CD4-positive, alpha-beta T cell treated with Interleukin-6 for 4 hours (primary cell): ENCODE data around the gene TUBB3.
"Not testable (repeated sequence)": the region's sequence is repeated elsewhere in the genome, so short reads cannot be mapped to it uniquely, and the experiment has no call there.

Source experiments
- DNase-seq: peaks from one replicate; pipeline ENCODE4 v3.0.0-alpha.2; 2020; ENCODE audit warnings: mixed read lengths

Gene TUBB3

GRCh38 chr16:89918453-89919347 is 4.4 kb upstream of the TUBB3 start, which contains the start of gene MC1R:
Gene MC1R, plus strand, starts transcription at chr16:89918862. Its CDS starts 397 bp downstream, at chr16:89919259.
- DNase-seq = peak; percentile 29

- no peak for DNase-seq
Measured at GRCh38 chr16:89919535-89920406, 3.4 kb upstream of the TUBB3 start.

- no peak for DNase-seq
Measured at GRCh38 chr16:89920723-89921122, 2.4 kb upstream of the TUBB3 start.

GRCh38 chr16:89921131-89921701 is 1.9 kb upstream of the TUBB3 start:
- DNase-seq = no peak

- DNase-seq = no peak
Measured at GRCh38 chr16:89921702-89922476, 1.3 kb upstream of the TUBB3 start.

GRCh38 chr16:89922477-89922883 is 662 bp upstream of the TUBB3 start:
- DNase-seq = no peak

- DNase-seq = no peak
Measured at GRCh38 chr16:89923640-89924296, 626 bp downstream of the TUBB3 start.

- peak; percentile 27 for DNase-seq
Measured at GRCh38 chr16:89924297-89924924, 1.3 kb downstream of the TUBB3 start.

GRCh38 chr16:89924925-89925307 is 1.8 kb downstream of the TUBB3 start:
- no peak for DNase-seq

GRCh38 chr16:89925596-89926079 is 2.5 kb downstream of the TUBB3 start:
- DNase-seq = no peak

GRCh38 chr16:89931305-89931896 is 8.3 kb downstream of the TUBB3 start:
- no peak for DNase-seq

GRCh38 chr16:89931964-89932363 is 8.8 kb downstream of the TUBB3 start:
- DNase-seq = no peak

- not testable (repeated sequence) for DNase-seq
Measured at GRCh38 chr16:89934019-89934418, 10.9 kb downstream of the TUBB3 start.

- DNase-seq = no peak
Measured at GRCh38 chr16:89934611-89935553, 11.7 kb downstream of the TUBB3 start.

- DNase-seq = not testable (repeated sequence)
Measured at GRCh38 chr16:89935620-89936019, 12.5 kb downstream of the TUBB3 start.

- no peak for DNase-seq
Measured at GRCh38 chr16:89936034-89936433, 12.9 kb downstream of the TUBB3 start.

GRCh38 chr16:89936508-89936907 is 13.4 kb downstream of the TUBB3 start:
- no peak for DNase-seq

GRCh38 chr16:89936981-89937380 is 13.8 kb downstream of the TUBB3 start:
- no peak for DNase-seq

- DNase-seq = no peak
Measured at GRCh38 chr16:89938175-89938885, 15.2 kb downstream of the TUBB3 start.
